Measurements from ENCODE around the gene PMPCA. TPM values are rescaled to one million over a fixed set of nuclear protein-coding genes. Genes with fewer than 3 reads are reported as not detected.

The PMPCA gene
- polyA plus RNA-seq, 10 donors, result 32.4 to 44.0 (median 37.8) TPM

Other genes with a start within 250 kb of the PMPCA start
- under 1 TPM in 2 of 10 donors, not detected in 8; 0.07 to 0.28 TPM for gene LHX3, start 205.5 kb upstream of the PMPCA start, polyA plus RNA-seq (ENCODE audit: insufficient read length in 10 of 10)
- gene QSOX2, start 164.8 kb upstream of the PMPCA start, polyA plus RNA-seq (ENCODE audit: insufficient read length in 10 of 10), result 10 to 100 TPM in 1 of 10 donors, 1 to 10 TPM in 9; 5.5 to 11.9 (median 8.0) TPM
- under 1 TPM in 9 of 10 donors, not detected in 1; 0.03 to 0.17 (median 0.06) TPM for gene CCDC187, start 106.6 kb upstream of the PMPCA start, polyA plus RNA-seq (ENCODE audit: insufficient read length in 10 of 10)
- gene GPSM1, start 83.1 kb upstream of the PMPCA start, polyA plus RNA-seq (ENCODE audit: insufficient read length in 10 of 10), result 10 to 100 TPM; 15.9 to 30.8 (median 21.0) TPM
- gene DNLZ, start 46.9 kb upstream of the PMPCA start, polyA plus RNA-seq (ENCODE audit: insufficient read length in 10 of 10), result 10 to 100 TPM in 5 of 10 donors, 1 to 10 TPM in 5; 5.0 to 16.2 (median 10.2) TPM
- gene CARD9, start 37.0 kb upstream of the PMPCA start, polyA plus RNA-seq (ENCODE audit: insufficient read length in 10 of 10), result 1 to 10 TPM in 8 of 10 donors, under 1 TPM in 2; 0.52 to 2.0 (median 1.3) TPM
- 1 to 10 TPM; 4.6 to 6.4 (median 5.2) TPM for gene SNAPC4, start 10.5 kb upstream of the PMPCA start, polyA plus RNA-seq (ENCODE audit: insufficient read length in 10 of 10)
- 10 to 100 TPM; 22.4 to 35.6 (median 30.1) TPM for gene ENTR1, start within 50 bp of the PMPCA start, polyA plus RNA-seq (ENCODE audit: insufficient read length in 10 of 10)
- 10 to 100 TPM in 6 of 10 donors, 1 to 10 TPM in 4; 7.4 to 12.8 (median 10.4) TPM for gene INPP5E, start 29.2 kb downstream of the PMPCA start, polyA plus RNA-seq (ENCODE audit: insufficient read length in 10 of 10)
- gene SEC16A, start 72.4 kb downstream of the PMPCA start, polyA plus RNA-seq (ENCODE audit: insufficient read length in 10 of 10), result 10 to 100 TPM; 31.4 to 50.7 (median 37.5) TPM
- 10 to 100 TPM; 16.5 to 34.7 (median 21.4) TPM for gene NOTCH1, start 135.4 kb downstream of the PMPCA start, polyA plus RNA-seq (ENCODE audit: insufficient read length in 10 of 10)

All from muscle of back (tissue), 10 donors.